ENCODE data around the gene NCF4. TPM values are rescaled to one million over a fixed set of nuclear protein-coding genes. Genes with fewer than 3 reads are reported as not detected.
A peak's percentile ranks its signal among the peaks of the same experiment; 100 is the strongest.

Gene NCF4
- total and polyA plus RNA-seq, 12 donors = 1.1 to 18.9 (median 3.6) TPM

- H3K27me3 ChIP-seq = peaks cover 0 to 10% (median under 1%) of the 10 kb centered on the region in 7 donors
- peak overlapping the region in 1 of 10 donors; percentile 10 for H3K4me3 ChIP-seq
- no peaks in the 10 kb centered on the region for H3K9me3 ChIP-seq
- H3K4me1 ChIP-seq = peaks cover 0 to 46% (median 8%) of the 10 kb centered on the region in 9 donors
- H3K27ac ChIP-seq = peak overlapping the region in 1 of 10 donors; percentile 46
- TF ChIP-seq CTCF (IDR thresholded peaks at IDR 0.05) = peak; percentile 100
- peak; percentile 90 for DNase-seq
- peak; percentile 87 to 92 (median 90) for ATAC-seq
- intact Hi-C loops (cut with DNase I) = loop anchor here in 8 of 10 donors (1.0 to 5.0 kb wide), 10 partner anchors 73 to 310 kb away; partner anchors contain the start of gene IFT27 (in 1 of the 8)
- WGBS, 2 donors = 6 to 8% methylated on average over 30 of the region's 30 CpGs
- no peaks in the 10 kb centered on the region for H3K36me3 ChIP-seq
These were observed 4.5 kb upstream of the NCF4 start for GRCh38 chr22:36856121-36856791.

GRCh38 chr22:36856792-36857135, 4.0 kb upstream of the NCF4 start:
- peak overlapping the region in 1 of 10 donors; percentile 46 for H3K27ac ChIP-seq
- peaks cover 0 to 50% (median 8%) of the 10 kb centered on the region in 9 donors for H3K4me1 ChIP-seq
- ATAC-seq = no peak
- WGBS, 2 donors = 75 to 77% methylated on average over 8 of the region's 8 CpGs
- H3K4me3 ChIP-seq = peak overlapping the region in 1 of 10 donors; percentile 10
- no peak for TF ChIP-seq CTCF (IDR thresholded peaks at IDR 0.05)
- H3K27me3 ChIP-seq = peaks cover 0 to 10% (median 0%) of the 10 kb centered on the region in 7 donors
- no peaks in the 10 kb centered on the region for H3K36me3 ChIP-seq
- no peak for DNase-seq
- intact Hi-C loops (cut with DNase I) = loop anchor here in 8 of 10 donors (1.0 to 5.0 kb wide), 10 partner anchors 74 to 310 kb away; partner anchors contain the start of gene IFT27 (in 1 of the 8)
- H3K9me3 ChIP-seq = no peaks in the 10 kb centered on the region

GRCh38 chr22:36858156-36858555, 2.6 kb upstream of the NCF4 start:
- no peak for ATAC-seq
- H3K9me3 ChIP-seq = no peaks in the 10 kb centered on the region
- DNase-seq = no peak
- no peaks in the 10 kb centered on the region for H3K36me3 ChIP-seq
- 65 to 66% methylated on average over 9 of the region's 9 CpGs for WGBS, 2 donors
- intact Hi-C loops (cut with DNase I) = loop anchor here in 8 of 10 donors (5.0 kb wide), 4 partner anchors 76 to 311 kb away; partner anchors contain the start of gene IFT27 (in 1 of the 8)
- peaks cover 0 to 60% (median 8%) of the 10 kb centered on the region in 9 donors for H3K4me1 ChIP-seq
- no peak for TF ChIP-seq CTCF (IDR thresholded peaks at IDR 0.05)
- H3K27me3 ChIP-seq = peaks cover 0 to 10% (median 0%) of the 10 kb centered on the region in 7 donors
- H3K4me3 ChIP-seq = no peak overlapping the region
- H3K27ac ChIP-seq = peak overlapping the region in 1 of 10 donors; percentile 95

GRCh38 chr22:36858966-36859365, 1.8 kb upstream of the NCF4 start:
- H3K27me3 ChIP-seq = peaks cover 0 to 10% (median 0%) of the 10 kb centered on the region in 7 donors
- no peaks in the 10 kb centered on the region for H3K36me3 ChIP-seq
- peaks cover 0 to 63% (median 8%) of the 10 kb centered on the region in 9 donors for H3K4me1 ChIP-seq
- intact Hi-C loops (cut with DNase I) = loop anchor here in 8 of 10 donors (5.0 kb wide), 4 partner anchors 77 to 312 kb away; partner anchors contain the start of gene IFT27 (in 1 of the 8)
- H3K4me3 ChIP-seq = no peak overlapping the region
- no peak for ATAC-seq
- no peak for TF ChIP-seq CTCF (IDR thresholded peaks at IDR 0.05)
- DNase-seq = no peak
- H3K9me3 ChIP-seq = no peaks in the 10 kb centered on the region
- WGBS, 2 donors = 90 to 91% methylated on average over 2 of the region's 2 CpGs
- H3K27ac ChIP-seq = peak overlapping the region in 1 of 10 donors; percentile 95

Data from heart right ventricle (tissue), 16 donors.